OCI-LY3 (cell line): ENCODE measurements around the gene ADGRA3.

Experiments
- H2AFZ ChIP-seq: fragments of 200-600, 300-600 bp; shearing (Covaris generic); 2 replicates; pipeline ENCODE4 v1.6.0; 2014; ENCODE audit warnings: antibody characterized with exemption, low read depth, low read length
- H3K27ac ChIP-seq: fragments of 200-600, 300-600 bp; sonication (generic); 2 replicates; pipeline ENCODE4 v1.5.1; 2014; ENCODE audit warnings: mild to moderate bottlenecking, low read length, moderate library complexity, mixed read lengths
- H3K27me3 ChIP-seq: fragments of 200-600, 300-600 bp; sonication (generic); 2 replicates; pipeline ENCODE4 v1.6.1; 2014; ENCODE audit warnings: low read depth, low read length, mixed read lengths
- H3K36me3 ChIP-seq: fragments of 200-600, 300-600 bp; sonication (generic); replicated peaks from 2 replicates; pipeline ENCODE3; 2014; ENCODE audit warnings: low read depth, low read length, mixed read lengths
- H3K4me1 ChIP-seq: fragments of 300-600, 200-600 bp; sonication (generic); 2 replicates; pipeline ENCODE4 v1.6.1; 2014; ENCODE audit warnings: low read length, mixed read lengths
- H3K4me2 ChIP-seq: fragments of 200-600, 300-600 bp; sonication (generic); 2 replicates; pipeline ENCODE4 v1.6.1; 2014; ENCODE audit warnings: low read length, mixed read lengths
- H3K4me3 ChIP-seq: fragments of 300-600, 200-600 bp; sonication (generic); 2 replicates; pipeline ENCODE4 v1.5.1; 2014; ENCODE audit warnings: antibody characterized with exemption, mild to moderate bottlenecking, low read length, moderate library complexity
- H3K79me2 ChIP-seq: fragments of 300-600, 200-600 bp; shearing (Covaris generic); 2 replicates; pipeline ENCODE4 v1.6.1; 2014; ENCODE audit warnings: mild to moderate bottlenecking, low read length, mixed read lengths
- H3K9ac ChIP-seq: fragments of 300-600, 200-600 bp; shearing (Covaris generic); 2 replicates; pipeline ENCODE4 v1.6.0; 2014; ENCODE audit warnings: mild to moderate bottlenecking, low read length, moderate library complexity
- H3K9me3 ChIP-seq: fragments of 200-600, 300-600 bp; shearing (Covaris generic); 2 replicates; pipeline ENCODE4 v1.6.1; 2014; ENCODE audit warnings: low read length, mixed read lengths; ENCODE audit not compliant: insufficient read depth
- H4K20me1 ChIP-seq: fragments of 200-600, 300-600 bp; sonication (generic); 2 replicates; pipeline ENCODE4 v1.6.1; 2016; ENCODE audit warnings: low read length, mixed read lengths; ENCODE audit not compliant: insufficient read depth
- EZH2phosphoT487 ChIP-seq: fragments of 200-600 bp; shearing (Covaris generic); IDR thresholded peaks from 2 replicates; pipeline ENCODE4 v1.6.1; 2018; ENCODE audit warnings: antibody characterized with exemption, mixed run types, low read depth
- TF ChIP-seq, protein P1 (sequence below): fragments of 200-600, 300-600 bp; sonication (generic); IDR thresholded peaks from 2 replicates; pipeline ENCODE4 v1.5.1; 2014; ENCODE audit warnings: antibody characterized with exemption, low read length, low read depth

Gene ADGRA3

DNA sequence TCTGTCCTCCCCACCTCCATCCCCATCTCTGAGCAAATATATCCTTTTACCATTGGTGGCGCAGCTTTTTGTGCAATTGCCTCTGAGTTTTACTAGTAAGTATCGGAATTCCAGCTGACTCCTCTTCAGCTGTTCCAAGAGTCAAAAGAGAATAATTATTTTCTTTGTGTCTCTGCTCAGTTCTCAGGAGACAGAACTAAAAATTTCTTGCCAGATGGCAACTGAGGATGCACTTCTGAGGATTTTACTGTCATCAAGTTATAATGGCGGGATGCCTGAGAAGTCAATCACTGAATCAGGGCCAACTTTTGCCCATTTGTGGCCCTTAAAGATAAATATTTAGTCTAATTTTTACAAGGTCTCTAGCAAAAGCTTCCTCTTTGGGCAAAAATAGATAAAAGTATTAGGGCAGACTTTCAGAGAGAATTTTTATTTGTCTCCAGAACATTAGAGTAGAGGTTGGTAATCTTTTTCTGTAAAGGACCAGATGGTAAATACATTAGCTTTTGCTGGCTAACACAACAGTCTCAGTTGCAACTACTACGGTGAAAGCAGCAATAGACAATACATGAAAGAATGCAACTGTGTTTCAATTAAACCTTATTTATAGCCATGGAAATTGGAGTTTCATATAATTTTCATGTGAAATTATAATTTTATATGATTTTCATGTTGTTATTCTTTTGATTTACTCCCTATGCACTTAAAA, 15.6 kb upstream of the ADGRA3 start:
- TF ChIP-seq EZH2phosphoT487 = no peak
- TF ChIP-seq, protein P1, sequence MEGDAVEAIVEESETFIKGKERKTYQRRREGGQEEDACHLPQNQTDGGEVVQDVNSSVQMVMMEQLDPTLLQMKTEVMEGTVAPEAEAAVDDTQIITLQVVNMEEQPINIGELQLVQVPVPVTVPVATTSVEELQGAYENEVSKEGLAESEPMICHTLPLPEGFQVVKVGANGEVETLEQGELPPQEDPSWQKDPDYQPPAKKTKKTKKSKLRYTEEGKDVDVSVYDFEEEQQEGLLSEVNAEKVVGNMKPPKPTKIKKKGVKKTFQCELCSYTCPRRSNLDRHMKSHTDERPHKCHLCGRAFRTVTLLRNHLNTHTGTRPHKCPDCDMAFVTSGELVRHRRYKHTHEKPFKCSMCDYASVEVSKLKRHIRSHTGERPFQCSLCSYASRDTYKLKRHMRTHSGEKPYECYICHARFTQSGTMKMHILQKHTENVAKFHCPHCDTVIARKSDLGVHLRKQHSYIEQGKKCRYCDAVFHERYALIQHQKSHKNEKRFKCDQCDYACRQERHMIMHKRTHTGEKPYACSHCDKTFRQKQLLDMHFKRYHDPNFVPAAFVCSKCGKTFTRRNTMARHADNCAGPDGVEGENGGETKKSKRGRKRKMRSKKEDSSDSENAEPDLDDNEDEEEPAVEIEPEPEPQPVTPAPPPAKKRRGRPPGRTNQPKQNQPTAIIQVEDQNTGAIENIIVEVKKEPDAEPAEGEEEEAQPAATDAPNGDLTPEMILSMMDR = no peak
- H3K36me3 ChIP-seq = no peaks in the 10 kb centered on the region
- H3K4me3 ChIP-seq = no peak overlapping the region
- no peak overlapping the region for H3K9ac ChIP-seq
- H3K79me2 ChIP-seq = no peaks in the 10 kb centered on the region
- no peaks in the 10 kb centered on the region for H4K20me1 ChIP-seq
- no peaks in the 10 kb centered on the region for H3K27me3 ChIP-seq
- no peak overlapping the region for H3K27ac ChIP-seq
- no peak overlapping the region for H2AFZ ChIP-seq
- no peaks in the 10 kb centered on the region for H3K4me1 ChIP-seq
- H3K9me3 ChIP-seq = peaks cover 24% of the 10 kb centered on the region; the same call in 1 of the 2 replicates
- H3K4me2 ChIP-seq = no peak overlapping the region

DNA sequence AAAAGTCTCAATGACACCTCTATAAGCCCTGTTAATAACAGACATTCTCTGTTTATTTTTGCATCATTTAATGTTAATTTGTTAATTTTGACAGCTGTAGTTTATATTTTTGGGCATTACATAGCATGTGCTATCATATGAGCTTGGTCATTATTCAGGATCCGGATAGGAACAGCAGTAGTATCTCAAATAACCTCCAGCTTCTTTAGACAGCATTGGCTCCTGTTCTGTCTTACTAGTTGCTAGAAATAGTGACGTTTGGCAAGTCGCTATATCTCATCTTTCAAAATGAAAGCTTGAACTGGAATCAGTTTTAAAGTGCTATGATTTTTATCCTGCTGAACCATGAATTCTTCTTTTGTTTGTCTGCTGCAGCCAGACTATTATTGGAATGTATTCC, 9.0 kb upstream of the ADGRA3 start:
- Histone ChIP-seq H4K20me1 (no peaks in the 10 kb centered on the region), H3K27me3 (no peaks in the 10 kb centered on the region), H3K36me3 (no peaks in the 10 kb centered on the region), H3K4me3 (no peak overlapping the region), H3K79me2 (no peaks in the 10 kb centered on the region), H2AFZ (no peak overlapping the region), H3K4me2 (no peak overlapping the region), H3K9me3 (no peaks in the 10 kb centered on the region), H3K27ac (no peak overlapping the region), H3K9ac (no peak overlapping the region), H3K4me1 (no peaks in the 10 kb centered on the region)
- no peak for TF ChIP-seq EZH2phosphoT487
- TF ChIP-seq, protein P1 = no peak

DNA sequence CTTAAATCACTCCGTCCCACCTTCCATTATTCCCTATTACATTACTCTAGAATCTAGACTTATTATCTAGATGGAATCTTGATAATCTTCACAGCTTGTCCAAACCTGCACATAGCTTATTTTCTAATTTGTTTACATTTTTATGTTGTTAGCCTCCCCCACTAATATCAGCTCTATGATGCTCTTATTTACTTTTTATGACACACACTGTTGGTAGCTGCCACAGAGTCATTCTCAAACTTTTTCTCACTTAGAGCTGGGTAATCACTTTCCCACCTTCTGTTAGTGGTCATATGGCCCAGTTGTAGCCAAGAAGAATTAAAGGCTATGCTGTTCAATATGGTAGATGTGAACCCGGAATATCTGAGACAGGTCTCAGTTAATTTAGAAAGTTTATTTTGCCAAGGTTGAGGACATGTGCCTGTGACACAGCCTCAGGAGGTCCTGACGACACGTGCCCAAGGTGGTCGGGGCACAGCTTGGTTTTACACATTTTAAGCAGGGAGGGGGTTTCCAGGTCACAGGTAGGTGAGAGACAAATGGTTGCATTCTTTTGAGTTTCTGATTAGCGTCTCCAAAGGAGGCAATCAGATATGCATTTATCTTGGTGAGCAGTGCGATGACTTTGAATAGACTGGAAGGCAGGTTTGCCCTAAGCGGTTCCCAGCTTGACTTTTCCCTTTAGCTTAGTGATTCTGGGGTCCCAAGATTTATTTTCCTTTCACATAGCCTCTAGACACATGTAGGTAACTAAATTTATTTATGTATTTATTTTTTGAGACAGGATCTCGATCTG, 7.0 kb upstream of the ADGRA3 start:
- no peak overlapping the region for H2AFZ ChIP-seq
- H3K27ac ChIP-seq = no peak overlapping the region
- H3K4me3 ChIP-seq = no peak overlapping the region
- no peak for TF ChIP-seq EZH2phosphoT487
- H3K4me1 ChIP-seq = no peaks in the 10 kb centered on the region
- no peak overlapping the region for H3K4me2 ChIP-seq
- H4K20me1 ChIP-seq = no peaks in the 10 kb centered on the region
- no peaks in the 10 kb centered on the region for H3K36me3 ChIP-seq
- no peaks in the 10 kb centered on the region for H3K9me3 ChIP-seq
- H3K27me3 ChIP-seq = no peaks in the 10 kb centered on the region
- no peaks in the 10 kb centered on the region for H3K79me2 ChIP-seq
- no peak overlapping the region for H3K9ac ChIP-seq

DNA sequence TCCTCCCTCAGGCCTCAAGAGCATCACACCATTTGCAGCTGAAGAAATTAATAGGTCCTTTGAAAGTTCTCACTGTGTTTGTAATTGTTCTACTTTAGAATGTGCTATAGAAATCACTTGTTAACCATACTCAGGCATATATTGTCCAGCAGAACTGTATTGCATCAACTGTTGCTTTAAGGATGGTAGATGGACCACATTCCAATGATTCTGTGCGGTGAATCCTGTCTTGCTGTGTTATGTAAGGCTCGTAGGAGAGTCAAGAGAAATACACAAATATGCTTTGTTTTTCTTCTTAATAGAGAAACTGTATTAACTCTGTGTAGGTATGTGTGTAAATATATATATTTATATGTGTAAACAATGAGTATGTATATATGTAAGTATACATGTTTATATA, 6.3 kb upstream of the ADGRA3 start:
- H3K79me2 ChIP-seq = no peaks in the 10 kb centered on the region

More for the DNA sequence above, 6.3 kb upstream of the ADGRA3 start:
- Histone ChIP-seq H2AFZ (no peak overlapping the region; the same call in 1 of the 2 replicates), H3K9ac (no peak overlapping the region), H4K20me1 (no peaks in the 10 kb centered on the region), H3K4me2 (no peak overlapping the region), H3K27me3 (no peaks in the 10 kb centered on the region), H3K36me3 (no peaks in the 10 kb centered on the region), H3K27ac (no peak overlapping the region), H3K9me3 (no peaks in the 10 kb centered on the region), H3K4me1 (no peaks in the 10 kb centered on the region), H3K4me3 (no peak overlapping the region)
- no peak for TF ChIP-seq EZH2phosphoT487
- TF ChIP-seq, protein P1 = no peak
